Thyroid gland (tissue), 4 donors: ENCODE measurements around the gene DNASE2B.

ENCODE experiments used
- CTCF ChIP-seq, 6 experiments: fragments of 200-600 bp in 3 of 6; fragments of 450-650 bp in 3 of 6; sonication (generic) in 3 of 6; IDR thresholded peaks; one replicate each; pipeline ENCODE4 v1.5.1; 2016 to 2019; ENCODE audit warnings: antibody characterized with exemption in 6 of 6, mild to moderate bottlenecking in 2 of 6, inconsistent platforms in 1 of 6, moderate library complexity in 1 of 6
- POLR2A ChIP-seq, 2 donors: fragments of 450-650 bp; IDR thresholded peaks; one replicate each; pipeline ENCODE4 v1.6.1; 2017; ENCODE audit warnings: antibody characterized with exemption in 2 of 2, mild to moderate bottlenecking in 2 of 2, moderate library complexity in 1 of 2

GRCh38 chr1:84348759-84349158 is 49.5 kb upstream of the DNASE2B start:
- TF ChIP-seq POLR2A (IDR thresholded peaks at IDR 0.05), result no peak
- no peak for TF ChIP-seq CTCF (IDR thresholded peaks at IDR 0.05)
